Mesenchymal stem cell (in vitro differentiated cells and primary cell): ENCODE data around the gene TMEM63A.

ENCODE experiments used
- DNase-seq: peaks from one replicate; pipeline ENCODE4 v3.0.0-alpha.2; 2013
- H2AFZ ChIP-seq: one replicate; pipeline ENCODE4 v1.6.1; 2013; ENCODE audit warnings: low read depth, mild to moderate bottlenecking, control low read depth, inconsistent platforms, low read length, moderate library complexity
- H2AK5ac ChIP-seq: 2 replicates; pipeline ENCODE4 v1.6.1; 2013; ENCODE audit warnings: low read length, moderate library complexity, mild to moderate bottlenecking, inconsistent platforms; ENCODE audit not compliant: severe bottlenecking
- H2BK120ac ChIP-seq: one replicate; pipeline ENCODE4 v1.6.1; 2013; ENCODE audit warnings: low read depth, mild to moderate bottlenecking, inconsistent platforms, low read length, moderate library complexity
- H2BK12ac ChIP-seq, 2 experiments: one replicate each; pipeline ENCODE4 v1.6.1; 2013; ENCODE audit warnings: inconsistent platforms in 2 of 2, low read length in 2 of 2, mild to moderate bottlenecking in 2 of 2, moderate library complexity in 2 of 2, control low read depth in 1 of 2
- H2BK15ac ChIP-seq: one replicate; pipeline ENCODE4 v1.6.1; 2013; ENCODE audit warnings: mild to moderate bottlenecking, low read depth, inconsistent platforms; ENCODE audit not compliant: poor library complexity, severe bottlenecking
- H2BK5ac ChIP-seq: 2 replicates; pipeline ENCODE4 v1.6.1; 2013; ENCODE audit warnings: low read depth, mild to moderate bottlenecking, low read length, control low read depth, inconsistent platforms; ENCODE audit not compliant: poor library complexity, severe bottlenecking
- H3K14ac ChIP-seq, 2 experiments: one replicate each; pipeline ENCODE4 v1.6.1; 2013; ENCODE audit warnings: inconsistent platforms in 2 of 2, low read length in 2 of 2, control low read depth in 1 of 2, mild to moderate bottlenecking in 1 of 2, moderate library complexity in 1 of 2
- H3K18ac ChIP-seq, 2 experiments: one replicate each; pipeline ENCODE4 v1.6.1; 2013; ENCODE audit warnings: inconsistent platforms in 2 of 2, low read length in 2 of 2, control low read depth in 1 of 2, low read depth in 1 of 2, mild to moderate bottlenecking in 1 of 2
- H3K23ac ChIP-seq, 2 experiments: one replicate each; pipeline ENCODE4 v1.6.1; 2013; ENCODE audit warnings: inconsistent platforms in 2 of 2, low read length in 2 of 2, mild to moderate bottlenecking in 2 of 2, moderate library complexity in 2 of 2, control low read depth in 1 of 2
- H3K27ac ChIP-seq: 2 replicates; pipeline ENCODE4 v1.5.1; 2013; ENCODE audit warnings: mild to moderate bottlenecking, moderate library complexity, low read length, control low read depth, inconsistent platforms; ENCODE audit not compliant: poor library complexity, severe bottlenecking
- H3K27me3 ChIP-seq, 2 experiments: 2 replicates each; pipeline versions ENCODE4 v1.6.1 to v1.7.0; 2013; ENCODE audit warnings: low read length in 2 of 2, mild to moderate bottlenecking in 2 of 2, moderate library complexity in 2 of 2, control low read depth in 1 of 2, inconsistent platforms in 1 of 2; ENCODE audit not compliant: control insufficient read depth in 1 of 2, insufficient read depth in 1 of 2
- H3K36me3 ChIP-seq, 2 experiments: 2 replicates each; pipeline versions ENCODE4 v1.6.1 to v1.7.0; 2013; ENCODE audit warnings: low read length in 2 of 2, control low read depth in 1 of 2, inconsistent platforms in 1 of 2, low read depth in 1 of 2, mild to moderate bottlenecking in 1 of 2; ENCODE audit not compliant: insufficient read depth in 2 of 2, control insufficient read depth in 1 of 2
- H3K4ac ChIP-seq, 2 experiments: one replicate each; pipeline ENCODE4 v1.6.1; 2013; ENCODE audit warnings: inconsistent platforms in 2 of 2, low read length in 2 of 2, mild to moderate bottlenecking in 2 of 2, moderate library complexity in 2 of 2, control low read depth in 1 of 2, low read depth in 1 of 2
- H3K4me1 ChIP-seq: 2 replicates; pipeline ENCODE4 v1.6.1; 2013; ENCODE audit warnings: low read depth, low read length, control low read depth; ENCODE audit not compliant: control insufficient read depth, insufficient read depth
- H3K4me2 ChIP-seq: 2 replicates; pipeline ENCODE4 v1.6.1; 2013; ENCODE audit warnings: low read length, mild to moderate bottlenecking, inconsistent platforms; ENCODE audit not compliant: poor library complexity, severe bottlenecking
- H3K4me3 ChIP-seq, 2 experiments: 2 replicates each; pipeline versions ENCODE4 v1.5.1 to v1.7.0; 2013; ENCODE audit warnings: low read length in 2 of 2, mild to moderate bottlenecking in 2 of 2, control low read depth in 1 of 2, low read depth in 1 of 2; ENCODE audit not compliant: insufficient read depth in 1 of 2
- H3K79me1 ChIP-seq: replicated peaks from 2 replicates; pipeline ENCODE4 v1.6.1; 2013; ENCODE audit warnings: mild to moderate bottlenecking, control low read depth, low read length, inconsistent platforms; ENCODE audit not compliant: poor library complexity, severe bottlenecking
- H3K9ac ChIP-seq: 2 replicates; pipeline ENCODE4 v1.7.0; 2013; ENCODE audit warnings: mild to moderate bottlenecking, low read length, moderate library complexity
- H3K9me3 ChIP-seq: 2 replicates; pipeline ENCODE4 v1.7.0; 2013; ENCODE audit warnings: mild to moderate bottlenecking, low read length; ENCODE audit not compliant: control insufficient read depth
- H4K8ac ChIP-seq: one replicate; pipeline ENCODE4 v1.6.1; 2013; ENCODE audit warnings: inconsistent platforms, mild to moderate bottlenecking, low read length, moderate library complexity
- H4K91ac ChIP-seq: one replicate; pipeline ENCODE4 v1.6.1; 2013; ENCODE audit warnings: mild to moderate bottlenecking, low read length, inconsistent platforms
- WGBS: methylation state at CpG from one replicate; pipeline ENCODE4 v1.1.7; 2013; ENCODE audit warnings: mixed read lengths; 5-methylcytosine and 5-hydroxymethylcytosine counted together

TMEM63A gene

GRCh38 chr1:225830841-225831240, 51.3 kb downstream of the TMEM63A start:
- H4K91ac ChIP-seq: no peak overlapping the region
- 99% methylated on average over 6 of the region's 6 CpGs for WGBS
- no peak overlapping the region for H4K8ac ChIP-seq
- H3K27me3 ChIP-seq: no peaks in the 10 kb centered on the region
- H3K9ac ChIP-seq: no peak overlapping the region
- H3K18ac ChIP-seq: no peak overlapping the region
- peaks cover 12% of the 10 kb centered on the region for H3K79me1 ChIP-seq
- no peak overlapping the region for H2BK5ac ChIP-seq
- peaks cover 31 to 42% of the 10 kb centered on the region in 2 experiments for H3K36me3 ChIP-seq
- H2BK15ac ChIP-seq: no peak overlapping the region
- no peak overlapping the region for H3K23ac ChIP-seq
- DNase-seq: no peak
- H2BK12ac ChIP-seq: no peak overlapping the region
- no peak overlapping the region for H3K4me3 ChIP-seq
- no peak overlapping the region for H2BK120ac ChIP-seq
- no peaks in the 10 kb centered on the region for H3K9me3 ChIP-seq
- no peak overlapping the region for H2AFZ ChIP-seq
- no peak overlapping the region for H3K14ac ChIP-seq
- no peak overlapping the region for H3K27ac ChIP-seq
- no peak overlapping the region for H2AK5ac ChIP-seq
- H3K4me2 ChIP-seq: no peak overlapping the region
- H3K4ac ChIP-seq: no peak overlapping the region
- no peaks in the 10 kb centered on the region for H3K4me1 ChIP-seq

DNA sequence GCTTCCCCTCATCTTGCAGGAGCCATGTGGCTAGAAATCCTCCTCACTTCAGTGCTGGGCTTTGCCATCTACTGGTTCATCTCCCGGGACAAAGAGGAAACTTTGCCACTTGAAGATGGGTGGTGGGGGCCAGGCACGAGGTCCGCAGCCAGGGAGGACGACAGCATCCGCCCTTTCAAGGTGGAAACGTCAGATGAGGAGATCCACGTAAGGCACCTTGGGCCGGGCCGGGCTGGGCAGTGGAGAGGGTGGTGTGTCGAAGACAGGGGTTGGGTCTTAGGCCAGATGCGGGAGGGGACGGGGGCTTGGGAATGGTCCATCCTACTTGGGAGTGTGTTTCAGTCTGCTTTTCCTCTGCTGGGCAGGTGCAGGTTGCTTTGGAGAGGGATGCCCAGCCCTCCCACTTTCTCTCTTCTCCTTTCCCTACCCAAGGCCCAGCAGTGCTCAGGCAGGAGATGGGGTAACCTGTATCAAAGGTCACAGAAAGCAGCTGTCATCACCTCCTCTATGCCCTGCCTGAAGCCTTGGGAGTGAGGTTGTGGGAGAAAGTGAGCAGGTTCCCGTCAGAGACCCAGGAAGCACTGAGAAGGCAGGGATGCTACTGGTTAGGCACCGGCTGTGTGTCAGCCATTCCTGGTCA, 53.4 kb downstream of the TMEM63A start:
- 94% methylated on average over 14 of the region's 14 CpGs for WGBS
- Histone ChIP-seq H2AK5ac (no peak overlapping the region), H3K9ac (no peak overlapping the region), H4K91ac (no peak overlapping the region), H3K4me2 (no peak overlapping the region), H3K14ac (no peak overlapping the region), H3K27me3 (no peaks in the 10 kb centered on the region), H3K79me1 (peaks cover 22% of the 10 kb centered on the region), H2BK12ac (no peak overlapping the region), H4K8ac (no peak overlapping the region), H3K4ac (no peak overlapping the region), H3K27ac (no peak overlapping the region), H2BK5ac (no peak overlapping the region), H3K4me3 (no peak overlapping the region), H3K9me3 (no peaks in the 10 kb centered on the region), H3K23ac (no peak overlapping the region), H2BK15ac (no peak overlapping the region), H3K4me1 (no peaks in the 10 kb centered on the region), H3K18ac (no peak overlapping the region), H2AFZ (no peak overlapping the region), H2BK120ac (no peak overlapping the region), H3K36me3 (peaks cover 33 to 42% of the 10 kb centered on the region in 2 experiments)
- DNase-seq: no peak

DNA sequence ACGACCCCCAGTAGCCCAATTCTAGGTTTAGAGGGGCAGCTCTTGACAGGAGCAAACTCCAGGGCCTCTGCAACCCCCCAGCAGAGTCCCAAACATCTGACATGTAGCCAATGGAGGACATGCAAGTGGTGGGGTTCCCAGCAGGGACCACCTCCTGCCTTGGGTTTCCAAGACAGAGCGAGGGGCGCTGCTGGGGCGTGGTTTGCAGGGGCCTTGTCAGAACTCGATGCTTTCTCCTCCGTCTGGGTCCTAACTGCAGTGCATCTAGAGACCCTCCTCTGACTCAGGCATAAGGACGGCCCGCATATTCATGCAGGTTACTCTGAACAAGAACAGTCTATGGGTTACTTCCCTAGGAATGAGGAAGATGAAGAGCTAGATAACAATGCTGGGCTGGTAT, 55.1 kb downstream of the TMEM63A start:
- H3K18ac ChIP-seq: no peak overlapping the region
- no peak overlapping the region for H3K23ac ChIP-seq
- H3K27me3 ChIP-seq: no peaks in the 10 kb centered on the region
- H2AFZ ChIP-seq: no peak overlapping the region
- no peak overlapping the region for H2BK15ac ChIP-seq
- H2AK5ac ChIP-seq: no peak overlapping the region
- H3K79me1 ChIP-seq: peaks cover 28% of the 10 kb centered on the region
- H4K91ac ChIP-seq: no peak overlapping the region
- no peaks in the 10 kb centered on the region for H3K4me1 ChIP-seq
- no peak overlapping the region for H3K27ac ChIP-seq
- no peak overlapping the region for H4K8ac ChIP-seq
- no peak for DNase-seq
- no peak overlapping the region for H2BK120ac ChIP-seq
- no peak overlapping the region for H3K4me3 ChIP-seq
- WGBS: 84% methylated on average over 8 of the region's 8 CpGs
- H3K9me3 ChIP-seq: no peaks in the 10 kb centered on the region
- no peak overlapping the region for H3K4ac ChIP-seq
- no peak overlapping the region for H3K4me2 ChIP-seq
- peaks cover 32 to 36% of the 10 kb centered on the region in 2 experiments for H3K36me3 ChIP-seq
- no peak overlapping the region for H2BK5ac ChIP-seq
- H3K14ac ChIP-seq: no peak overlapping the region
- no peak overlapping the region for H3K9ac ChIP-seq
- H2BK12ac ChIP-seq: no peak overlapping the region

DNA sequence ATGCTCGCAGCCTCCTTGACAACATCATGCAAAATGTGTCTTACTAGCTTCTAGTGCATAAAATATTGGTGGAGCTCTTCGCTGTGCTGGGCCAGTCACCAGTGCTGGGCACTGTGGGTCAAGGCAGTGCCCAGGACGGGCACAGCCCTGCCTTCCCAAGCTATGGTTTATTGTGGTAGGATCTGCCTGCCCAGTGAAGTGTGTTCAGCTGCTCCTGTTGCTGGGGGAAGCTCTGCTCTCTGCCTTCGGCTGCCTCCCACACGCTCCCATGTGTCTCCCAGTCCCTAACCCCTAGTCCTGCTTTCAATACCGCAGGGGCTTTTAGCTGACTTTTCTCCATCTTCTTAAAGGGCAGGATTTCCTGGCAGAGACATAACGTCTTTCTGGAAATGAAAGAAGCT, 56.6 kb downstream of the TMEM63A start:
- Histone ChIP-seq H2AFZ (no peak overlapping the region), H3K4me1 (no peaks in the 10 kb centered on the region), H3K4me3 (peak overlapping the region in 1 of 2 experiments; percentile 6), H3K4me2 (no peak overlapping the region), H2BK12ac (no peak overlapping the region), H2BK5ac (no peak overlapping the region), H2BK120ac (no peak overlapping the region), H3K27ac (no peak overlapping the region), H2BK15ac (no peak overlapping the region), H4K8ac (no peak overlapping the region), H2AK5ac (no peak overlapping the region), H4K91ac (no peak overlapping the region), H3K18ac (no peak overlapping the region), H3K4ac (no peak overlapping the region), H3K23ac (no peak overlapping the region), H3K14ac (no peak overlapping the region), H3K36me3 (peaks cover 24 to 28% of the 10 kb centered on the region in 2 experiments), H3K9me3 (no peaks in the 10 kb centered on the region), H3K27me3 (no peaks in the 10 kb centered on the region), H3K79me1 (peaks cover 28% of the 10 kb centered on the region), H3K9ac (peak overlapping the region; percentile 55)
- 82% methylated on average over 6 of the region's 7 CpGs for WGBS
- no peak for DNase-seq
